ENCODE results near the gene KRTAP5-2.
"Not testable (repeated sequence)": the region's sequence is repeated elsewhere in the genome, so short reads cannot be mapped to it uniquely, and the experiment has no call there.

The KRTAP5-2 gene

GRCh38 chr11:1628506-1629325, 30.6 kb upstream of the KRTAP5-2 start:
- DNase-seq, result peak; percentile 37

- no peak for DNase-seq
Observed at GRCh38 chr11:1625541-1625940, 27.4 kb upstream of the KRTAP5-2 start.

- no peak for DNase-seq
Observed at GRCh38 chr11:1624621-1625020, 26.5 kb upstream of the KRTAP5-2 start.

- DNase-seq, result no peak
Observed at GRCh38 chr11:1623716-1624115, 25.6 kb upstream of the KRTAP5-2 start.

- DNase-seq, result no peak
Observed at GRCh38 chr11:1622086-1622485, 24.0 kb upstream of the KRTAP5-2 start, which contains the start of gene KRTAP5-4. Gene KRTAP5-4, minus strand, starts transcription at chr11:1622138. Its CDS starts 45 bp downstream, at chr11:1622093.

GRCh38 chr11:1619449-1619848, 21.4 kb upstream of the KRTAP5-2 start:
- DNase-seq, result no peak

GRCh38 chr11:1618231-1618630, 20.1 kb upstream of the KRTAP5-2 start:
- no peak for DNase-seq

GRCh38 chr11:1608363-1608762, 10.3 kb upstream of the KRTAP5-2 start, which contains the start of gene KRTAP5-3:
Gene KRTAP5-3, minus strand, starts transcription at chr11:1608463. Its CDS starts 78 bp downstream, at chr11:1608385.
- no peak for DNase-seq

- not testable (repeated sequence) for DNase-seq
Observed at GRCh38 chr11:1607901-1608300, 9.8 kb upstream of the KRTAP5-2 start.

- not testable (repeated sequence) for DNase-seq
Observed at GRCh38 chr11:1607156-1607845, 9.2 kb upstream of the KRTAP5-2 start.

- not testable (repeated sequence) for DNase-seq
Observed at GRCh38 chr11:1605923-1606322, 7.8 kb upstream of the KRTAP5-2 start.

GRCh38 chr11:1604711-1605110, 6.6 kb upstream of the KRTAP5-2 start:
- DNase-seq, result no peak

- DNase-seq, result no peak
Observed at GRCh38 chr11:1604181-1604580, 6.1 kb upstream of the KRTAP5-2 start.

GRCh38 chr11:1603629-1604028, 5.5 kb upstream of the KRTAP5-2 start:
- no peak for DNase-seq

GRCh38 chr11:1601663-1602062, 3.6 kb upstream of the KRTAP5-2 start:
- DNase-seq, result not testable (repeated sequence)

- no peak for DNase-seq
Observed at GRCh38 chr11:1600626-1601025, 2.5 kb upstream of the KRTAP5-2 start.

- peak; percentile 37 for DNase-seq
Observed at GRCh38 chr11:1598816-1599215, 722 bp upstream of the KRTAP5-2 start.

GRCh38 chr11:1598406-1598805, 312 bp upstream of the KRTAP5-2 start:
- DNase-seq, result not testable (repeated sequence)

GRCh38 chr11:1597331-1597993, 632 bp downstream of the KRTAP5-2 start:
- no peak for DNase-seq

- not testable (repeated sequence) for DNase-seq
Observed at GRCh38 chr11:1596576-1597121, 1.4 kb downstream of the KRTAP5-2 start.

GRCh38 chr11:1595994-1596575, 2.0 kb downstream of the KRTAP5-2 start:
- DNase-seq, result not testable (repeated sequence)

- no peak for DNase-seq
Observed at GRCh38 chr11:1592628-1593027, 5.5 kb downstream of the KRTAP5-2 start.
